ENCODE data around the gene CCNT2. TPM values are rescaled to one million over a fixed set of nuclear protein-coding genes. Genes with fewer than 3 reads are reported as not detected.

CCNT2 gene
- total RNA-seq, 4 donors from 2014 or later, result 19.1 to 45.5 (median 25.8) TPM

DNA sequence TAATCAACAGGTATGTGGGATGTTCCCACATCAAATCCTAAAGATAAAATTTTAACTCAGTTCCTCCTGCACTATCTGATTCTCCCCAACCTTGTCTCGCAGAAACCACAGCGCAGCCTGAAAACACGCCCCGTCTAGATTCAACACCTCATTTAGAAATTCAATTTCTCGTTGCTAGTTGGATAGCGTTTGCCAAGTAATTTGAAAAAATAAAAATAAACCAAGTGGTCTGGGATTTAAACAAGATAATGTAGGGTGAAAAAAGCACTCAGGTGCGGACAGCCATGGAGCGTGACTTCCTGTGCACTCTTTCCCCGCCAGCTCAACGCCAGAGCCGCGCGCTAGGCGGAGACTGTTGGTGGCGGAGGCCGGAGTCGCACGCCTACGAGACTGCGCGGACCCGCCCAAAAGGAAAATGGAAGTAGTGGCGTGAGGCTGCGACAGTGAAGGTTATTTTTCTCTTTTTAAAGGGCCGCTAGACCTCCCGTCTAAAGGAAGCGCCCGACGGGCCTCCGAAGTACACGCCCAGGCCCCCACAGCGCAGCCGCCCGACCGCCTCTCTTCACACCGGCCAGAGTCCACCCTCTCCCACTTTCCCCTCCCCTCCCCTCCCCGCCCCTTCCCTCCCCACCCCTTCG, 615 bp upstream of the CCNT2 start:
- WGBS, 2 donors (ENCODE audit: low coverage in 1 of 2), result 0% methylated on average over 18 of the region's 38 CpGs
- no peaks in the 10 kb centered on the region for H3K9me3 ChIP-seq
- TF ChIP-seq EP300 (IDR thresholded peaks at IDR 0.05), result no peak
- TF ChIP-seq POLR2AphosphoS5 (IDR thresholded peaks at IDR 0.05), result peak; percentile 60
- TF ChIP-seq POLR2A (IDR thresholded peaks at IDR 0.05), result peak in 1 of 2 donors; percentile 64
- TF ChIP-seq, protein P1, sequence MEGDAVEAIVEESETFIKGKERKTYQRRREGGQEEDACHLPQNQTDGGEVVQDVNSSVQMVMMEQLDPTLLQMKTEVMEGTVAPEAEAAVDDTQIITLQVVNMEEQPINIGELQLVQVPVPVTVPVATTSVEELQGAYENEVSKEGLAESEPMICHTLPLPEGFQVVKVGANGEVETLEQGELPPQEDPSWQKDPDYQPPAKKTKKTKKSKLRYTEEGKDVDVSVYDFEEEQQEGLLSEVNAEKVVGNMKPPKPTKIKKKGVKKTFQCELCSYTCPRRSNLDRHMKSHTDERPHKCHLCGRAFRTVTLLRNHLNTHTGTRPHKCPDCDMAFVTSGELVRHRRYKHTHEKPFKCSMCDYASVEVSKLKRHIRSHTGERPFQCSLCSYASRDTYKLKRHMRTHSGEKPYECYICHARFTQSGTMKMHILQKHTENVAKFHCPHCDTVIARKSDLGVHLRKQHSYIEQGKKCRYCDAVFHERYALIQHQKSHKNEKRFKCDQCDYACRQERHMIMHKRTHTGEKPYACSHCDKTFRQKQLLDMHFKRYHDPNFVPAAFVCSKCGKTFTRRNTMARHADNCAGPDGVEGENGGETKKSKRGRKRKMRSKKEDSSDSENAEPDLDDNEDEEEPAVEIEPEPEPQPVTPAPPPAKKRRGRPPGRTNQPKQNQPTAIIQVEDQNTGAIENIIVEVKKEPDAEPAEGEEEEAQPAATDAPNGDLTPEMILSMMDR (IDR thresholded peaks at IDR 0.05), result peak in 3 of 4 experiments; percentile 35 to 50 (median 50)
- peak overlapping the region; percentile 77 to 81 for H3K4me3 ChIP-seq
- peaks cover 0 to 45% (median 19%) of the 10 kb centered on the region in 3 donors for H3K4me1 ChIP-seq
- peak; percentile 84 for ATAC-seq
- peak overlapping the region; percentile 91 to 98 (median 95) for H3K27ac ChIP-seq
- no peaks in the 10 kb centered on the region for H3K36me3 ChIP-seq
- H3K27me3 ChIP-seq, result no peaks in the 10 kb centered on the region

DNA sequence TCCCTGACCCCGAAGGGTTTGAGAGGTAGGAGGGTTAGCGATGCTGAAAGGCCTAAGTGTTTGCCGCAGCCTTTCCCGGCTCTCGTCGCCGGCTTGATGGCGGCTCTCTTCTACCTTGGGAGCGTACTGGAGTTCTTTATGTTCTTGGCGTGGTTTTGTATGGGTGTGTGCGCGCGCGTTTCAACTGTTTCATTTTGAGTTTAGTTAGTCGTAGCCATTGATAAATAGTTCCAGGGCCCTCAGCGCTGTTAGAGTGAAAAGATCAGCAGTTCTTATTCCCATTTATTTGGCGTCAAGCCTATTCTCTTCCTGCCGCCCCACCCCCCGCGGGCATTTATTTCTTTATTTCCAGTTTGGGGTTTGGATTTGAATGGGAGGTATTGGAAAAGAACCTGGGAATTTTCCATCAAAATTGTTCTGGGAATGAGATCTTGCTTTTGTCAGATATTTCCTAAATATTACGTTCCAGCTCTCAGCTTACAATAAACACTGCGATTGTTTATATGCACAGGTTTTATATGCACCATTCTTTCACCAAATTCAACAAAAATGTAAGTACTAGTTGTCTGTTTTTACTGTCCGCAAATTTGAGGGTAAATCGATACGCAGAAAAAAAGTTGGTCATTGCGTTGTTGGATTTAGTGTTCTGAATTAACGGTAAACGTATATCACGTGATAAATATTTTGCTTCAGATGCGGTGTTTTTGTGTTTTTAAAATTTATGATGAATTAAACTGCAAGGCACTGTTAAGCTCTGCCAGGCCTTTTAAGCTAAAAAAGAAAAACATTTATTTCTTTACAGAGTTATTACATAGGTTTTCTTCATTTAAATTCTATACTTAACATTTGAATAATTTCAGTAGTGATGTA, 954 bp downstream of the CCNT2 start:
- TF ChIP-seq POLR2A (IDR thresholded peaks at IDR 0.05), result no peak
- TF ChIP-seq, protein P1 (IDR thresholded peaks at IDR 0.05), result no peak
- TF ChIP-seq POLR2AphosphoS5 (IDR thresholded peaks at IDR 0.05), result no peak
- no peak for TF ChIP-seq EP300 (IDR thresholded peaks at IDR 0.05)
- ATAC-seq, result no peak
- no peaks in the 10 kb centered on the region for H3K9me3 ChIP-seq
- no peaks in the 10 kb centered on the region for H3K27me3 ChIP-seq
- peaks cover 0 to 4% of the 10 kb centered on the region in 2 donors for H3K36me3 ChIP-seq
- peak overlapping the region; percentile 89 to 98 (median 95) for H3K27ac ChIP-seq
- H3K4me1 ChIP-seq, result peaks cover 4 to 60% (median 23%) of the 10 kb centered on the region in 3 donors
- H3K4me3 ChIP-seq, result peak overlapping the region; percentile 81 to 89
- 1 to 2% methylated on average over 28 to 29 of the region's 30 CpGs for WGBS, 2 donors (ENCODE audit: low coverage in 1 of 2)

DNA sequence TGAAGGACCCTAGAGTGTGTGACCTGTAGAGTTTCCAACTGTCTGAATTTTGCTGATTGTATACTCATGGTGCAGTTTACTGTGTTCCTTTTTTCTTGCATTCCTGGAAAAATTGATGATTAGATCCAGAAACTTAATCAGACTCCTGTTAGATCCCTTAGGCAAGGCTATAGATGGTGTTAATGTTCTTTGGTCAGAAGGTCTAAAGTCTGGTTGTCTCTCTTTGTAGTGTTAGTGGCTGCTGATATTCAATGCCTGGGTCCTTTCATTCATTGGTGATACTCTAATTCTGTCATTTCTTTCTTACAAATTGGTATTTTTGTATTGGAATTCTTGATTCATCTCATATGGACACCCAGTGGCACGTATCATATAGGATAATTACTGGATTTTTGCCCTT, 6.3 kb downstream of the CCNT2 start:
- no peak overlapping the region for H3K27ac ChIP-seq
- WGBS, 2 donors (ENCODE audit: low coverage in 1 of 2), result 83 to 95% methylated on average over 1 of the region's 1 CpG
- H3K4me1 ChIP-seq, result peaks cover 13 to 96% (median 40%) of the 10 kb centered on the region in 3 donors
- H3K36me3 ChIP-seq, result peaks cover 0 to 8% of the 10 kb centered on the region in 2 donors
- no peak overlapping the region for H3K4me3 ChIP-seq
- no peak for ATAC-seq
- TF ChIP-seq EP300 (IDR thresholded peaks at IDR 0.05), result no peak
- no peaks in the 10 kb centered on the region for H3K9me3 ChIP-seq
- no peaks in the 10 kb centered on the region for H3K27me3 ChIP-seq

DNA sequence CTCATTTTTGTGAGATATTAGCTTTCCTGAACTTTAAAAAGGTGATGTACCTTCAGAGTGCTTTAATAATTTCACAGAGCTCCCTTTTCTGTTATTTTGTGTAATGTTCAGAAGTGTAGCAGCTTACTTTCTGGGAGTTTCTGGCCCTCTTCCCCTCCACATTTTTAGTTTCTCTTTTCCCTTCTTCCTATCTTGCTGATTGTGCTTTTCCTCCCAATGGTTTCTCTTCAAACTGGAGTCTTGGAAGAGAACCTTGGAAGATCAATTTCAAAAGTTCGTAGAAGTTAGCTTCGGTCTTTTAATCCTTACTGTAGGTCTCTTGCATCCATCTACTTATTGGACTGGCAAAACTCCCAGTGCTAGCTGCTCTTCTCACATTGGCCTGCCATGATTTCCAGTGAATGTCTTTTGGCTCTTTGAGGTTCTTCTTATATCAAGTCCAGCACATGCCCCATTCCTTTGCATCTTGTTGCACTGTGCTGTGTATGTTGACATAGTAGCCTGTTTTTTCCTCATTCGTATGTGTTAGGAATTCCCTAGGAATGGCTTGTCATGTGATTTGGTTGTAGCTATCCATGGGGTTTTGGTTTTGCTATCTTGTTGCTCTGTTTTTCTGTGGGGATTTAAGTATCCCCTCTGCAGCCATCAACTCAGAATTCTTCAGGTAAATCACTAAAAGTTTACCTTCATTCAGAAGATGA, 7.8 kb downstream of the CCNT2 start:
- Histone ChIP-seq H3K27me3 (no peaks in the 10 kb centered on the region), H3K4me3 (no peak overlapping the region), H3K36me3 (peaks cover 0 to 8% of the 10 kb centered on the region in 2 donors), H3K27ac (no peak overlapping the region), H3K9me3 (no peaks in the 10 kb centered on the region), H3K4me1 (peaks cover 13 to 93% (median 28%) of the 10 kb centered on the region in 3 donors)
- no peak for ATAC-seq
- WGBS, 2 donors (ENCODE audit: low coverage in 1 of 2), result 53 to 60% methylated on average over 3 of the region's 3 CpGs
- TF ChIP-seq EP300 (IDR thresholded peaks at IDR 0.05) (no peak), POLR2AphosphoS5 (IDR thresholded peaks at IDR 0.05) (no peak)

DNA sequence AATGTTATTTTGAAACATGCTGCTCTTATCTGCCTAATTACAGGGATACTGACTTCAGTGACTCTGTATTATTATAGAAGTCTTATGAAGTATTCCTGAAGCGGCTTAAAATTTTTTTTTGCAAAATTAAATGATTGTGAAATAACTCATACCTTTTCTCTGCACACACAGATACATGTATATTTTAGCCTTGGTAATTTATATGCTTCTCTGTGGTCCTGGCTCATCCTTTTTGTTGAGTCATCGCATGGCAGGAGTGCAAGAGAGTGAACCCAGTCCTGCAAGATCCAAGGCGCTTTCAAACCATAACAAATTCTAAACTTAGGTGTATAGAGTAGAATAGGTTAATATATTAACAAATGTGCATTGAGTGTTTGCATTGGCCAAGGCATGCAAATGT, 8.6 kb downstream of the CCNT2 start:
- TF ChIP-seq POLR2A (IDR thresholded peaks at IDR 0.05), result no peak
- TF ChIP-seq, protein P1 (IDR thresholded peaks at IDR 0.05), result no peak
- TF ChIP-seq POLR2AphosphoS5 (IDR thresholded peaks at IDR 0.05), result no peak
- no peak for TF ChIP-seq EP300 (IDR thresholded peaks at IDR 0.05)

More for the DNA sequence above, 8.6 kb downstream of the CCNT2 start:
- no peak for ATAC-seq
- H3K36me3 ChIP-seq, result peaks cover 0 to 8% of the 10 kb centered on the region in 2 donors
- peaks cover 13 to 93% (median 26%) of the 10 kb centered on the region in 3 donors for H3K4me1 ChIP-seq
- H3K27ac ChIP-seq, result no peak overlapping the region
- H3K9me3 ChIP-seq, result no peaks in the 10 kb centered on the region
- no peak overlapping the region for H3K4me3 ChIP-seq
- H3K27me3 ChIP-seq, result no peaks in the 10 kb centered on the region
- 34 to 51% methylated on average over 3 of the region's 3 CpGs for WGBS, 2 donors (ENCODE audit: low coverage in 1 of 2)
